Left ventricle myocardium inferior (tissue), 1 donor: ENCODE results near the gene MAP4. TPM values are rescaled to one million over a fixed set of nuclear protein-coding genes. Genes with fewer than 3 reads are reported as not detected.

Experiments
- DNase-seq: peaks from one replicate; pipeline ENCODE4 v3.0.0-alpha.2; 2020
- H3K27ac ChIP-seq: fragments of 200-600 bp; replicated peaks from 2 replicates; pipeline ENCODE4 v1.8.0; 2021
- H3K27me3 ChIP-seq: fragments of 200-600 bp; 2 replicates; pipeline ENCODE4 v1.8.0; 2021; ENCODE audit warnings: low read depth
- H3K36me3 ChIP-seq: fragments of 200-600 bp; 2 replicates; pipeline ENCODE4 v1.8.0; 2021
- H3K4me1 ChIP-seq: fragments of 200-600 bp; 2 replicates; pipeline ENCODE4 v1.8.0; 2021
- H3K4me3 ChIP-seq: fragments of 200-600 bp; 2 replicates; pipeline ENCODE4 v1.8.0; 2021; ENCODE audit warnings: mild to moderate bottlenecking, moderate library complexity
- H3K9me3 ChIP-seq: fragments of 200-600 bp; replicated peaks from 2 replicates; pipeline ENCODE4 v1.8.0; 2021
- intact Hi-C: fragments of 100-400 bp; cut with micrococcal nuclease; formaldehyde crosslinking; loops from one replicate; pipeline ENCODE4 v1.11.0; 2022
- total RNA-seq: library from RNA; stranded (reverse); fragmentation: NEBNext Ultra II Directional; extraction: Animal tissue kit (Norgen Biotek cat#: 25700); gene quantifications from one replicate; pipeline ENCODE4 v1.2.1, GENCODE V29; 2021
- TF ChIP-seq, protein P1 (sequence below): fragments of 200-600 bp; IDR thresholded peaks from 2 replicates; pipeline ENCODE4 v1.8.0; 2021; ENCODE audit warnings: antibody characterized with exemption, mild to moderate bottlenecking, borderline replicate concordance
- donor health status: DM: no; HTN: yes; CAD: no; lungs with severe emphysema.

MAP4 gene
- total RNA-seq, 1 donor from 2014 or later, result 662 TPM

DNA sequence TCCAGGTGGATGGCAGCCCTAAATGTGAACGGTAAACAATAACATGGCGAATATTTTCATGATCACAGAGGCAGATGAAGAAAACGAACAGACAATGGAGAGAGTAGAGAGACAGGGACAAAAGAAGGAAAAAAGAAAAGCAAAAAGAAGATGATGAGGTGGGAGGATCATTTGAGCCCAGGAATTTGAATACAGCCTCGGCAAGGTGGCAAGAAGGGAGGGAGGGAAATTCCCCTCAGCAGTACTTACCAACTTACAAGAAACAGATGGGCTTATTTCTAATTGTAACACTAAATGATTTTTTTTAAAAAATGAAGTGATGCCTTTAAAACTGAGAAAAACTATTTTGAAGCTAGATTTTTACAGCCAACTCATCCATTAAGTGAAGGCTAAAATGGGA, 6.0 kb upstream of the MAP4 start:
- peak overlapping the region; percentile 65 for H3K27ac ChIP-seq
- intact Hi-C loops, result no loop called here
- H3K4me3 ChIP-seq, result no peak overlapping the region
- H3K36me3 ChIP-seq, result no peaks in the 10 kb centered on the region
- no peaks in the 10 kb centered on the region for H3K27me3 ChIP-seq
- no peak for DNase-seq
- no peaks in the 10 kb centered on the region for H3K9me3 ChIP-seq
- peaks cover 89% of the 10 kb centered on the region for H3K4me1 ChIP-seq
- TF ChIP-seq, protein P1, sequence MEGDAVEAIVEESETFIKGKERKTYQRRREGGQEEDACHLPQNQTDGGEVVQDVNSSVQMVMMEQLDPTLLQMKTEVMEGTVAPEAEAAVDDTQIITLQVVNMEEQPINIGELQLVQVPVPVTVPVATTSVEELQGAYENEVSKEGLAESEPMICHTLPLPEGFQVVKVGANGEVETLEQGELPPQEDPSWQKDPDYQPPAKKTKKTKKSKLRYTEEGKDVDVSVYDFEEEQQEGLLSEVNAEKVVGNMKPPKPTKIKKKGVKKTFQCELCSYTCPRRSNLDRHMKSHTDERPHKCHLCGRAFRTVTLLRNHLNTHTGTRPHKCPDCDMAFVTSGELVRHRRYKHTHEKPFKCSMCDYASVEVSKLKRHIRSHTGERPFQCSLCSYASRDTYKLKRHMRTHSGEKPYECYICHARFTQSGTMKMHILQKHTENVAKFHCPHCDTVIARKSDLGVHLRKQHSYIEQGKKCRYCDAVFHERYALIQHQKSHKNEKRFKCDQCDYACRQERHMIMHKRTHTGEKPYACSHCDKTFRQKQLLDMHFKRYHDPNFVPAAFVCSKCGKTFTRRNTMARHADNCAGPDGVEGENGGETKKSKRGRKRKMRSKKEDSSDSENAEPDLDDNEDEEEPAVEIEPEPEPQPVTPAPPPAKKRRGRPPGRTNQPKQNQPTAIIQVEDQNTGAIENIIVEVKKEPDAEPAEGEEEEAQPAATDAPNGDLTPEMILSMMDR, result no peak

DNA sequence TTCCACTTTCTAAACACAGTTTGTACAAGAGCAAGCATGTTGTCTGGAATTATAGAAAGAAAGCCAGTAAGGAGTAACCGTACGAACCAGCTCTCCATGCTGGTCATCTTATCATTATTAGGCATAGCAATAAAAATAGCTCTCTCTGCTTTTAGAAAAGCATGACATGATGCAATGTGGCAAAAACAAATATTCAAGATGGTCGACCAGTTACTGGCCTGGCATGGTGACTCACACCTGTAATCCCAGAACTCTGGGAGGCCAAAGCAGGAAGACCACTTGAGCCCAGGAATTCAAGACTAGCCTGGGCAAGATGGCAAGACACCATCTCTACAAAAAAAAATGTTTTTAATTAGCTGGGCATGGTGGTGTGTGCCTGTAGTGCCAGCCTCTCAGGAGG, 2.6 kb upstream of the MAP4 start:
- H3K4me3 ChIP-seq, result no peak overlapping the region
- intact Hi-C loops, result no loop called here
- no peaks in the 10 kb centered on the region for H3K36me3 ChIP-seq
- TF ChIP-seq, protein P1, result no peak
- peak overlapping the region; percentile 80 for H3K27ac ChIP-seq
- H3K9me3 ChIP-seq, result no peaks in the 10 kb centered on the region
- H3K27me3 ChIP-seq, result no peaks in the 10 kb centered on the region
- H3K4me1 ChIP-seq, result peaks cover 90% of the 10 kb centered on the region
- no peak for DNase-seq

DNA sequence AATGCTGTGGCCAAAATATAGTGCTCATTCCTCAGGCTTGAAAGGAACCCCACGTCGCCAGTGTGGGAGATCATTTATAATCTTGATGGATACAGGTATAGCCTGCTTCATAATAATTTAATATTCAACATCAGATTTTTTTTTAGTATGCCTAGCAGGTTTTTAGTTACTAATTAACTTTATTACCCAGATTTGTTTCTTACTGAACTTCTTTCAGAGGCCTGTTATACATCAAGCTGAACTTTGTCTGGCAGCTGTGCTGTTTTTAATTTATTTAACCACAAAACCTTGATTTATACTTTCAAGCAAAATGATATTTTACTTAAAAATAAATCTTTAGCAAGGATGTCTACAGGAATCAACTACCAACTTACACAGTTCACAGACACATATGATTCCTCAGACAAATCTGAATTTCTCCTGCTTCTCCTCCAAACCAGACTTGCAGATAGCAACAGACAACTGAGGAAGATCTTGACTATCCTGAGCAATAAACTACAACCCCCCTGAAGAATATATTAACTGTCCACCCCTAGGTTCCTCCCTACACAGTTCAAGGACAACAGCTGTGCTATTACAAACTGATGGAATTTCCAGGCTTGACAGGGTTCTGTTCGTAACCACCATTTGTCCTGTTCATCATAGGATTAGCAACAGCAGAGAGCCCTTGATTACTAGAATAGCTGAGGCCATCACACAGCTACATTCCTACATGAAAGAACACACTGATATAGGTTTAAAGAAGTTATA, 610 bp downstream of the MAP4 start:
- H3K27ac ChIP-seq, result peak overlapping the region; percentile 80
- H3K4me1 ChIP-seq, result peaks cover 99% of the 10 kb centered on the region
- no peak for DNase-seq
- H3K9me3 ChIP-seq, result no peaks in the 10 kb centered on the region
- intact Hi-C loops, result no loop called here
- H3K36me3 ChIP-seq, result no peaks in the 10 kb centered on the region
- H3K4me3 ChIP-seq, result peak overlapping the region; percentile 56
- no peaks in the 10 kb centered on the region for H3K27me3 ChIP-seq
- TF ChIP-seq, protein P1, result no peak

DNA sequence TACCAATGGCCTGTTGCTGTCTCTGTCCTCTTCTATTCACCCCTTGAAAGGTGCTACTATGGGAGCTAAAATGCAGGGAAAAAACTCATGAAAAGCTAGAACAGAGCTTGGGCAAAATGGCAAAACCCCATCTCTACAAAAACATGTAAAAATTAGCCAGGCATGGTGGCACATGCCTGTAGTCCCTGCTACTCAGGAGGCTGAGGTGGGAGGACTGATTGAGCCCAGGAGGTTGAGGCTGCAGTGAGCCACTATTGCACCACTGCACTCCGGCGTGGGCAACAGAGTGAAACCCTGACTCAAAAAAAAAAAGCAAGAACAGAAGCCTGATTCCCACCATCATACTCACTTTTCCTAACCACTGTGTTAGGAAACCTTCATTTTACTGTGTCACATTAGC, 1.9 kb downstream of the MAP4 start:
- Histone ChIP-seq H3K36me3 (peaks cover 4% of the 10 kb centered on the region), H3K4me1 (peaks cover 100% of the 10 kb centered on the region), H3K9me3 (no peaks in the 10 kb centered on the region), H3K27ac (peak overlapping the region; percentile 80), H3K27me3 (no peaks in the 10 kb centered on the region), H3K4me3 (peak overlapping the region; percentile 56)
- DNase-seq, result no peak
- TF ChIP-seq, protein P1, result no peak
- intact Hi-C loops, result no loop called here

DNA sequence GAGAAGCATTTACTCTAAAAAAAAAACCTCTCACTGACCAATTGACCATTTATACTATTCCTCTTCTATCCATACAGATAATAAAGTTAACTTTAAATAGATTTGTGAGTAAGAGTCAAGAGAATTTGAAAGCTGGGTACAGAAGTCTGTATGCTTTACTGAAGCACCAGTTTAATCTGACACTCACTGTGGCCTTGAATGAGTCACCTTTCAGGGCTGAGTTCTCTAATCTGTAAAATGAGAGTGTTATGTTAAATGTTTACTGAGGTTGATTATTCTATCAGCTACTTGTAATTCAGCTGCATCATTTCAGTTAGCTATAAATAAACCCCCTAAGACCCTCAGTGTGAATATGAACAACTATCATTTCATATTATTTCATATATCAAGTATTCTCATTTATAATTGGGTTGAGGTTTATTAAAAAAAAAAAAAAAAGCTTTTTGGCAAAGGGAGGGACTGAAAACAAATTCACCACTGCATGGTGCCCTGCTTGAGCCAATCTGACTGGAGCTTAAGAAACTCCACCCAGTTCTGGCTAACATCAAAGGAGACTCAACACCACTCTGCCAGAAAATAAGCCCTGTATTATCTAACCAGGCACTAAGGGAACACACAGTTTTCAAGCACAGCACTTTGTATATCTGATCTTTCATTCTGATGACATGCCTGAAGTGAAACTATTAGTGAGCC, 2.8 kb downstream of the MAP4 start:
- Histone ChIP-seq H3K4me1 (peaks cover 99% of the 10 kb centered on the region), H3K4me3 (peak overlapping the region; percentile 56), H3K9me3 (no peaks in the 10 kb centered on the region), H3K27ac (peak overlapping the region; percentile 80), H3K36me3 (peaks cover 13% of the 10 kb centered on the region), H3K27me3 (no peaks in the 10 kb centered on the region)
- DNase-seq, result no peak
- TF ChIP-seq, protein P1, result no peak
- intact Hi-C loops, result no loop called here
